Activated B cell treated with CpG ODN at 0.5 μM for 24 hours (primary cell): Measurements from ENCODE around the gene LRFN3. TPM values are rescaled to one million over a fixed set of nuclear protein-coding genes. Genes with fewer than 3 reads are reported as not detected.

Experiments used
- ATAC-seq: fragments of 200-7000 bp; cut with Tn5 transposase; one replicate; pipeline ENCODE4 v1.10.0; 2021; ENCODE audit warnings: low read depth, mild to moderate bottlenecking, moderate library complexity
- CTCF ChIA-PET: fragments of 350-600 bp; sonication (Branson Sonifier 250); formaldehyde crosslinking; loops from one replicate; lab custom pipeline; 2021; ENCODE audit warnings: antibody characterized with exemption; lab: Charles Lee
- POLR2A ChIA-PET: fragments of 350-600 bp; sonication (Branson Sonifier 250); formaldehyde crosslinking; loops from one replicate; lab custom pipeline; 2021; ENCODE audit warnings: antibody characterized with exemption; lab: Charles Lee
- DNase-seq: peaks from one replicate; pipeline ENCODE4 v3.0.0; 2022
- H3K27ac Mint-ChIP-seq: one replicate; pipeline ENCODE4 v1.8.0; 2020; ENCODE audit warnings: mixed read lengths
- H3K27me3 Mint-ChIP-seq: one replicate; pipeline ENCODE4 v1.8.0; 2021; ENCODE audit warnings: mixed read lengths
- H3K36me3 Mint-ChIP-seq: one replicate; pipeline ENCODE4 v1.8.0; 2021; ENCODE audit warnings: low read depth, mixed read lengths
- H3K4me1 Mint-ChIP-seq: one replicate; pipeline ENCODE4 v1.8.0; 2021; ENCODE audit warnings: mixed read lengths
- H3K4me3 Mint-ChIP-seq: one replicate; pipeline ENCODE4 v1.8.0; 2020; ENCODE audit warnings: mild to moderate bottlenecking, mixed read lengths
- H3K9me3 Mint-ChIP-seq: one replicate; pipeline ENCODE4 v1.8.0; 2020; ENCODE audit warnings: mixed read lengths
- CTCF ChIP-seq: fragments of 200-600 bp; IDR thresholded peaks from one replicate; pipeline ENCODE4 v1.8.0; 2022; ENCODE audit warnings: antibody characterized with exemption, mild to moderate bottlenecking
- intact Hi-C: fragments of 100-400 bp; cut with micrococcal nuclease; formaldehyde crosslinking; loops from one replicate; pipeline ENCODE4 v1.15.1; 2024
- total RNA-seq: library from RNA; stranded (reverse); gene quantifications from 2 replicates; pipeline ENCODE4 v1.2.3, GENCODE V29; 2022

Gene LRFN3
- total RNA-seq, 1 donor from 2014 or later = 1.8 TPM

GRCh38 chr19:35959968-35960320 is 23.8 kb downstream of the LRFN3 start:
- Mint-ChIP-seq H3K4me1 (peaks cover 9% of the 10 kb centered on the region), H3K4me3 (no peak overlapping the region)
- intact Hi-C loops = no loop called here

GRCh38 chr19:35960432-35960972 is 24.3 kb downstream of the LRFN3 start:
- CTCF ChIA-PET = interaction anchor here (1.1 kb wide), 1 partner anchor 13 kb away, joined by 3 read pairs; no protein-coding TSS in a partner anchor
- H3K4me3 Mint-ChIP-seq = no peak overlapping the region
- H3K27ac Mint-ChIP-seq = no peak overlapping the region
- POLR2A ChIA-PET = no interaction called here
- DNase-seq (no peak), ATAC-seq (no peak)
- H3K4me1 Mint-ChIP-seq = peaks cover 7% of the 10 kb centered on the region
- H3K27me3 Mint-ChIP-seq = peaks cover 22% of the 10 kb centered on the region
- peaks cover 5% of the 10 kb centered on the region for H3K9me3 Mint-ChIP-seq
- H3K36me3 Mint-ChIP-seq = no peaks in the 10 kb centered on the region
- intact Hi-C loops = no loop called here
- no peak for TF ChIP-seq CTCF

More at GRCh38 chr19:35959968-35960320, 23.8 kb downstream of the LRFN3 start:
- CTCF ChIA-PET = interaction anchor here (1.1 kb wide), 1 partner anchor 13 kb away, joined by 3 read pairs; no protein-coding TSS in a partner anchor
- Mint-ChIP-seq H3K27ac (no peak overlapping the region), H3K9me3 (peaks cover 5% of the 10 kb centered on the region), H3K36me3 (no peaks in the 10 kb centered on the region), H3K27me3 (peaks cover 21% of the 10 kb centered on the region)
- POLR2A ChIA-PET = no interaction called here
- no peak for TF ChIP-seq CTCF
- no peak for DNase-seq
- no peak for ATAC-seq

GRCh38 chr19:35963514-35963913 is 27.3 kb downstream of the LRFN3 start:
- DNase-seq = no peak
- no peaks in the 10 kb centered on the region for H3K36me3 Mint-ChIP-seq
- POLR2A ChIA-PET = no interaction called here
- ATAC-seq = no peak
- no peak overlapping the region for H3K4me3 Mint-ChIP-seq
- CTCF ChIA-PET = no interaction called here
- no peak overlapping the region for H3K27ac Mint-ChIP-seq
- H3K27me3 Mint-ChIP-seq = peaks cover 23% of the 10 kb centered on the region
- no peaks in the 10 kb centered on the region for H3K9me3 Mint-ChIP-seq
- no peak for TF ChIP-seq CTCF
- peaks cover 5% of the 10 kb centered on the region for H3K4me1 Mint-ChIP-seq
- intact Hi-C loops = no loop called here

- peaks cover 9% of the 10 kb centered on the region for H3K27me3 Mint-ChIP-seq
- no peak for TF ChIP-seq CTCF
- no peak overlapping the region for H3K4me3 Mint-ChIP-seq
- no peaks in the 10 kb centered on the region for H3K9me3 Mint-ChIP-seq
- ChIA-PET POLR2A (no interaction called here), CTCF (no interaction called here)
- H3K4me1 Mint-ChIP-seq = no peaks in the 10 kb centered on the region
- no peak overlapping the region for H3K27ac Mint-ChIP-seq
- intact Hi-C loops = no loop called here
- DNase-seq = no peak
- ATAC-seq = no peak
- H3K36me3 Mint-ChIP-seq = no peaks in the 10 kb centered on the region
These were observed 30.6 kb downstream of the LRFN3 start for GRCh38 chr19:35966771-35967170.

- intact Hi-C loops = no loop called here
- no peak for TF ChIP-seq CTCF
- H3K27me3 Mint-ChIP-seq = peaks cover 5% of the 10 kb centered on the region
- no peaks in the 10 kb centered on the region for H3K36me3 Mint-ChIP-seq
- no peaks in the 10 kb centered on the region for H3K4me1 Mint-ChIP-seq
- ATAC-seq = no peak
- H3K27ac Mint-ChIP-seq = no peak overlapping the region
- POLR2A ChIA-PET = no interaction called here
- CTCF ChIA-PET = no interaction called here
- no peaks in the 10 kb centered on the region for H3K9me3 Mint-ChIP-seq
- H3K4me3 Mint-ChIP-seq = no peak overlapping the region
- no peak for DNase-seq
These were observed 37.3 kb downstream of the LRFN3 start for GRCh38 chr19:35973487-35973886.
